ENCODE data around the gene S100A1. TPM values are rescaled to one million over a fixed set of nuclear protein-coding genes. Genes with fewer than 3 reads are reported as not detected.

Gene S100A1
- polyA plus RNA-seq, 1 of the 3 experiments (the other 2 are of a cell fraction): 0.18 TPM

GRCh38 chr1:153585006-153585405 lies 43.2 kb upstream of the S100A1 start (continued):
- TF ChIP-seq, protein P1, sequence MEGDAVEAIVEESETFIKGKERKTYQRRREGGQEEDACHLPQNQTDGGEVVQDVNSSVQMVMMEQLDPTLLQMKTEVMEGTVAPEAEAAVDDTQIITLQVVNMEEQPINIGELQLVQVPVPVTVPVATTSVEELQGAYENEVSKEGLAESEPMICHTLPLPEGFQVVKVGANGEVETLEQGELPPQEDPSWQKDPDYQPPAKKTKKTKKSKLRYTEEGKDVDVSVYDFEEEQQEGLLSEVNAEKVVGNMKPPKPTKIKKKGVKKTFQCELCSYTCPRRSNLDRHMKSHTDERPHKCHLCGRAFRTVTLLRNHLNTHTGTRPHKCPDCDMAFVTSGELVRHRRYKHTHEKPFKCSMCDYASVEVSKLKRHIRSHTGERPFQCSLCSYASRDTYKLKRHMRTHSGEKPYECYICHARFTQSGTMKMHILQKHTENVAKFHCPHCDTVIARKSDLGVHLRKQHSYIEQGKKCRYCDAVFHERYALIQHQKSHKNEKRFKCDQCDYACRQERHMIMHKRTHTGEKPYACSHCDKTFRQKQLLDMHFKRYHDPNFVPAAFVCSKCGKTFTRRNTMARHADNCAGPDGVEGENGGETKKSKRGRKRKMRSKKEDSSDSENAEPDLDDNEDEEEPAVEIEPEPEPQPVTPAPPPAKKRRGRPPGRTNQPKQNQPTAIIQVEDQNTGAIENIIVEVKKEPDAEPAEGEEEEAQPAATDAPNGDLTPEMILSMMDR (IDR thresholded peaks at IDR 0.05): no peak
- TF ChIP-seq USF2 (IDR thresholded peaks at IDR 0.05; ENCODE audit: borderline replicate concordance, low read depth, low read length): no peak
- no peak for TF ChIP-seq ZBTB33 (IDR thresholded peaks at IDR 0.05; ENCODE audit: borderline replicate concordance, low read depth)
- TF ChIP-seq MAX (IDR thresholded peaks at IDR 0.05; ENCODE audit: low read depth): no peak
- no peak for TF ChIP-seq USF1 (IDR thresholded peaks at IDR 0.05; ENCODE audit: borderline replicate concordance, low read depth)
- TF ChIP-seq RAD21 (IDR thresholded peaks at IDR 0.05; ENCODE audit: low read length): no peak
- TF ChIP-seq GATA2 (CRISPR knock-in tag; IDR thresholded peaks at IDR 0.05): no peak
- no peak for TF ChIP-seq RCOR1 (IDR thresholded peaks at IDR 0.05; ENCODE audit: low read length)
- TF ChIP-seq TAF1 (IDR thresholded peaks at IDR 0.05; ENCODE audit: borderline replicate concordance, low read depth, low read length): no peak

DNA sequence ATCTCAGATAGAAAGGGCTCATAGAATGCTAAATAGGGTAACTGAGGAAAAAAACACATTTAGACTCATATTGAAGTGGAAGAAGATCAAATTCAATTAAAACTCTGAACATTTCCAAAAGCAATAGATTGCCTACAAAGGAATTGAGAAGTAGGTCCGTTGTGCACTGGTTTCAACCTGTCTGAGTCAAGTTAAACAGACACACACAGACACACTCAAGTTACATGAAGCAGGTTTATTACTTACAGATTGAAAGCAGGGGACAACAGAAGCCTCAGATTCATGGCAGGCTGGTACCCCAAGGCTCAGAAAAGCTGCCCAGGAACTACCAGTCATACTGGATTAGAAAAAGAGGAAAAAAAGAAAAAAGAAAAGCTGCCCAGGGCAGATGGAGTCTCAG lies 41.9 kb upstream of the S100A1 start:
- no peak for DNase-seq
- no peak overlapping the region for H2AFZ ChIP-seq (ENCODE audit: low read depth)
- 27% methylated on average over 1 of the region's 1 CpG for WGBS (ENCODE audit: low lambda C conversion rate)
- no peak for TF ChIP-seq ZBTB33 (IDR thresholded peaks at IDR 0.05; ENCODE audit: borderline replicate concordance, low read depth)
- no peak for TF ChIP-seq RAD21 (IDR thresholded peaks at IDR 0.05; ENCODE audit: low read length)
- no peak for TF ChIP-seq EP300 (IDR thresholded peaks at IDR 0.05; ENCODE audit: borderline replicate concordance in 1 of 2, low read depth in 1 of 2, low read length in 1 of 2)
- no peak for TF ChIP-seq CHD2 (IDR thresholded peaks at IDR 0.05; ENCODE audit: low read length, partially characterized antibody)
- no peak for TF ChIP-seq NRF1 (IDR thresholded peaks at IDR 0.05; ENCODE audit: low read depth, low read length)
- no peak for TF ChIP-seq TCF12 (IDR thresholded peaks at IDR 0.05)
- no peak for TF ChIP-seq TAF1 (IDR thresholded peaks at IDR 0.05; ENCODE audit: borderline replicate concordance, low read depth, low read length)
- no peak for TF ChIP-seq FOXJ3 (CRISPR knock-in tag; IDR thresholded peaks at IDR 0.05)
- TF ChIP-seq SIN3A (IDR thresholded peaks at IDR 0.05; ENCODE audit: borderline replicate concordance, low read depth, low read length): no peak
- TF ChIP-seq IRF3 (IDR thresholded peaks at IDR 0.05; ENCODE audit: low read depth, low read length): no peak
- no peak for TF ChIP-seq GATA2 (CRISPR knock-in tag; IDR thresholded peaks at IDR 0.05)
- TF ChIP-seq EZH2phosphoT487 (IDR thresholded peaks at IDR 0.05; ENCODE audit: borderline replicate concordance, low read depth): no peak
- peaks cover 1% of the 10 kb centered on the region for H3F3A ChIP-seq (replicated peaks; ENCODE audit: insufficient read depth)
- no peak overlapping the region for H3K4me3 ChIP-seq (ENCODE audit: low read depth in 2 of 2, low read length in 1 of 2)
- ChIA-PET POLR2A (no interaction called here), CTCF (interaction anchor here (0.7 to 3.3 kb wide), 6 partner anchors 9 to 76 kb away, joined by 3 to 18 read pairs (median 4); no protein-coding TSS in a partner anchor)
- H3K36me3 ChIP-seq (replicated peaks in 1 of 2; ENCODE audit: control insufficient read depth in 1 of 2, insufficient read depth in 2 of 2, low read length in 1 of 2): no peaks in the 10 kb centered on the region
- no peaks in the 10 kb centered on the region for H3K9me2 ChIP-seq
- H3K27me3 ChIP-seq (ENCODE audit: insufficient read depth): no peaks in the 10 kb centered on the region
- H3K9ac ChIP-seq: no peak overlapping the region
- no peaks in the 10 kb centered on the region for H3K79me2 ChIP-seq (ENCODE audit: insufficient read depth)
- H3K4me2 ChIP-seq: no peak overlapping the region
- H3K4me1 ChIP-seq (ENCODE audit: control insufficient read depth in 1 of 2, insufficient read depth in 2 of 2, low read depth in 1 of 2, low read length in 1 of 2): peaks cover 0 to 3% of the 10 kb centered on the region in 2 experiments; a peak in 2 of 4 replicates
- no peaks in the 10 kb centered on the region for H4K20me1 ChIP-seq (ENCODE audit: insufficient read depth)
- H3K27ac ChIP-seq (ENCODE audit: low read depth in 2 of 2, low read length in 1 of 2): no peak overlapping the region
- H3K9me3 ChIP-seq: no peaks in the 10 kb centered on the region
